HCT116 (cell line): Measurements from ENCODE around the gene TUBB4A. TPM values are rescaled to one million over a fixed set of nuclear protein-coding genes. Genes with fewer than 3 reads are reported as not detected.

ENCODE experiments used
- ATAC-seq: fragments of 200-7000 bp; cut with Tn5 transposase; 2 replicates; pipeline ENCODE4 v1.9.1; 2020; ENCODE audit warnings: mild to moderate bottlenecking, moderate library complexity
- BruUV-seq: library from RNA; stranded (reverse); fragments of 400-500 nt; replicated peaks from 2 replicates; lab custom pipeline; 2021; lab: Mats Ljungman, UMichigan
- CTCF ChIA-PET: fragments of 300-600 bp; sonication (Branson Sonifier 250); formaldehyde crosslinking; loops from one replicate; lab custom pipeline; 2021; ENCODE audit warnings: antibody characterized with exemption; lab: Charles Lee
- POLR2A ChIA-PET: fragments of 300-600, 350-600 bp; sonication (Branson Sonifier 250); formaldehyde crosslinking; loops from one replicate; lab custom pipeline; 2021; ENCODE audit warnings: antibody characterized with exemption; lab: Charles Lee
- RAD21 ChIA-PET, 2 experiments: fragments of 300-600 bp; sonication (Branson Sonifier 250); formaldehyde crosslinking; loops; one replicate each; lab custom pipeline; 2023; ENCODE audit warnings: low total read pairs in 2 of 2; ENCODE audit not compliant: uncharacterized antibody in 2 of 2, unreplicated experiment in 2 of 2, low non-redundant PET in 1 of 2; lab: Charles Lee
- DNase-seq: peaks from one replicate; pipeline ENCODE4 v3.0.0-alpha.2; 2010; ENCODE audit warnings: low read depth, low spot score
- H2AFZ ChIP-seq: fragments of 200-600 bp; shearing (Covaris generic), sonication (generic); 2 replicates; pipeline ENCODE4 v1.6.1; 2017; ENCODE audit warnings: low read depth, mixed run types, mixed read lengths, antibody characterized with exemption, low read length; ENCODE audit not compliant: poor library complexity, severe bottlenecking
- H3K27ac ChIP-seq: 2 replicates; pipeline ENCODE4 v1.5.1; 2012; ENCODE audit warnings: low read depth, low read length
- H3K27me3 ChIP-seq: fragments of 200-600 bp; sonication (generic); 2 replicates; pipeline ENCODE4 v1.6.1; 2016; ENCODE audit warnings: mixed run types, low read length, mixed read lengths; ENCODE audit not compliant: insufficient read depth
- H3K36me3 ChIP-seq, 2 experiments: fragments of 200-500 bp in 1 of 2; fragments of 200-600 bp in 1 of 2; sonication (Bioruptor generic) in 1 of 2; sonication (generic) in 1 of 2; 2 replicates each; pipeline versions ENCODE4 v1.5.1 to v1.6.1; 2014 to 2016; ENCODE audit warnings: low read length in 2 of 2, inconsistent platforms in 1 of 2, mixed read lengths in 1 of 2, mixed run types in 1 of 2; ENCODE audit not compliant: insufficient read depth in 2 of 2, control insufficient read depth in 1 of 2
- H3K4me1 ChIP-seq, 2 experiments: fragments of 200-600 bp in 1 of 2; sonication (generic) in 1 of 2; 2 replicates each; pipeline versions ENCODE4 v1.5.1 to v1.6.1; 2012 to 2017; ENCODE audit warnings: low read length in 2 of 2, inconsistent platforms in 1 of 2, mild to moderate bottlenecking in 1 of 2, mixed read lengths in 1 of 2, mixed run types in 1 of 2, moderate library complexity in 1 of 2; ENCODE audit not compliant: insufficient read depth in 2 of 2, control insufficient read depth in 1 of 2
- H3K4me2 ChIP-seq: fragments of 200-600 bp; sonication (generic); 2 replicates; pipeline ENCODE4 v1.6.1; 2017; ENCODE audit warnings: mixed run types, low read length, mixed read lengths
- H3K4me3 ChIP-seq, 2 experiments: fragments of 200-600 bp in 1 of 2; sonication (generic) in 1 of 2; replicated peaks in 1 of 2; 2 replicates each; pipeline ENCODE4 v1.5.1; 2011 to 2016; ENCODE audit warnings: low read length in 2 of 2, control low read depth in 1 of 2, low read depth in 1 of 2, mild to moderate bottlenecking in 1 of 2, mixed read lengths in 1 of 2, mixed run types in 1 of 2
- H3K79me2 ChIP-seq: fragments of 200-600 bp; sonication (generic); 2 replicates; pipeline ENCODE4 v1.6.1; 2017; ENCODE audit warnings: mild to moderate bottlenecking, mixed run types, low read length, moderate library complexity, mixed read lengths; ENCODE audit not compliant: insufficient read depth
- H3K9ac ChIP-seq: fragments of 200-600 bp; sonication (generic); 2 replicates; pipeline ENCODE4 v1.6.1; 2016; ENCODE audit warnings: low read length, mixed read lengths
- H3K9me2 ChIP-seq: fragments of 200-600 bp; sonication (generic), shearing (Covaris generic); 2 replicates; pipeline ENCODE4 v1.6.1; 2017; ENCODE audit warnings: mixed run types, mild to moderate bottlenecking, moderate library complexity; ENCODE audit not compliant: insufficient read depth
- H3K9me3 ChIP-seq, 2 experiments: fragments of 200-500 bp in 1 of 2; fragments of 200-600 bp in 1 of 2; sonication (Bioruptor generic) in 1 of 2; sonication (generic) in 1 of 2; 2 replicates each; pipeline ENCODE4 v1.6.1; 2014 to 2017; ENCODE audit warnings: low read length in 2 of 2, mixed read lengths in 2 of 2, inconsistent platforms in 1 of 2, low read depth in 1 of 2, mild to moderate bottlenecking in 1 of 2, mixed run types in 1 of 2, moderate library complexity in 1 of 2; ENCODE audit not compliant: control insufficient read depth in 1 of 2, insufficient read depth in 1 of 2
- H4K20me1 ChIP-seq: fragments of 200-600 bp; sonication (generic), shearing (Covaris generic); 2 replicates; pipeline ENCODE4 v1.6.1; 2017; ENCODE audit warnings: mixed run types, mild to moderate bottlenecking, moderate library complexity; ENCODE audit not compliant: insufficient read depth
- CBX3 ChIP-seq: IDR thresholded peaks from 2 replicates; pipeline ENCODE4 v1.6.1; 2012; ENCODE audit warnings: low read depth
- CTCF ChIP-seq, 3 experiments: fragments of 200-600 bp in 1 of 3; sonication (generic) in 1 of 3; IDR thresholded peaks in 2 of 3; conservative IDR thresholded peaks in 1 of 3; 2 replicates each; pipeline ENCODE4 v1.5.1; 2012 to 2017; ENCODE audit warnings: low read depth in 2 of 3, low read length in 2 of 3, antibody characterized with exemption in 1 of 3, borderline replicate concordance in 1 of 3, control low read depth in 1 of 3, mild to moderate bottlenecking in 1 of 3, mixed read lengths in 1 of 3, mixed run types in 1 of 3, moderate library complexity in 1 of 3; ENCODE audit not compliant: insufficient read depth in 1 of 3
- EZH2phosphoT487 ChIP-seq: fragments of 200-600 bp; IDR thresholded peaks from 2 replicates; pipeline ENCODE4 v1.6.1; 2018; ENCODE audit warnings: antibody characterized with exemption, borderline replicate concordance
- FOSL1 ChIP-seq: IDR thresholded peaks from 2 replicates; pipeline ENCODE4 v1.6.1; 2012; ENCODE audit warnings: low read depth
- MAX ChIP-seq: IDR thresholded peaks from 2 replicates; pipeline ENCODE4 v1.6.1; 2012
- RAD21 ChIP-seq: IDR thresholded peaks from 2 replicates; pipeline ENCODE4 v1.6.1; 2012; ENCODE audit warnings: low read depth, mild to moderate bottlenecking
- YY1 ChIP-seq: IDR thresholded peaks from 2 replicates; pipeline ENCODE4 v1.6.1; 2011; ENCODE audit warnings: low read length, low read depth, moderate library complexity, mild to moderate bottlenecking; ENCODE audit not compliant: insufficient replicate concordance; ENCODE audit errors: extremely low read depth
- intact Hi-C: fragments of 100-400 bp; cut with micrococcal nuclease; formaldehyde crosslinking; loops from 2 replicates; pipeline ENCODE4 v1.10.0; 2022
- total RNA-seq: library from RNA; stranded (reverse); gene quantifications from one replicate; pipeline ENCODE4 v1.2.1, GENCODE V29; 2021; ENCODE audit not compliant: unreplicated experiment

The TUBB4A gene
- total RNA-seq, 1 experiment from 2014 or later: 32.5 TPM

GRCh38 chr19:6516659-6517291 lies 14.7 kb upstream of the TUBB4A start:
- peak overlapping the region; percentile 49 for H2AFZ ChIP-seq
- BruUV-seq: TSS peak; percentile 64

More at GRCh38 chr19:6516659-6517291, 14.7 kb upstream of the TUBB4A start:
- ChIA-PET RAD21 (interaction anchor here (0.6 to 1.6 kb wide), 8 partner anchors 12 to 347 kb away, joined by 3 to 9 read pairs (median 4); partner anchors contain the start of gene SLC25A23 (in 1 of the 2)), CTCF (interaction anchor here (0.6 to 2.6 kb wide), 24 partner anchors 9 to 552 kb away, joined by 3 to 19 read pairs (median 4); partner anchors contain the start of genes GPR108, TNFSF9, TUBB4A and ZNF557), POLR2A (interaction anchor here (0.6 to 2.4 kb wide), 7 partner anchors 14 to 221 kb away, joined by 3 to 21 read pairs (median 3); partner anchors contain the start of genes GPR108, TNFSF9 and TUBB4A)
- peak overlapping the region; percentile 62 to 70 for H3K4me3 ChIP-seq
- peak overlapping the region; percentile 70 for H3K27ac ChIP-seq
- DNase-seq: peak; percentile 66
- H3K4me2 ChIP-seq: peak overlapping the region; percentile 82
- H3K79me2 ChIP-seq: no peaks in the 10 kb centered on the region
- H3K9me2 ChIP-seq: no peaks in the 10 kb centered on the region
- H3K27me3 ChIP-seq: no peaks in the 10 kb centered on the region
- H3K4me1 ChIP-seq: peaks cover 10 to 33% of the 10 kb centered on the region in 2 experiments; a peak in 3 of 4 replicates
- intact Hi-C loops: loop anchor here (1.0 to 5.0 kb wide), 5 partner anchors 117 to 347 kb away; no protein-coding TSS in a partner anchor
- H3K9ac ChIP-seq: peak overlapping the region; percentile 64
- H3K9me3 ChIP-seq: no peaks in the 10 kb centered on the region
- ATAC-seq: peak; percentile 84
- no peaks in the 10 kb centered on the region for H3K36me3 ChIP-seq
- H4K20me1 ChIP-seq: no peaks in the 10 kb centered on the region
- TF ChIP-seq CTCF (IDR thresholded peaks at IDR 0.05 in 2 of 3, conservative IDR thresholded peaks at IDR 0.05 in 1 of 3; ENCODE audit: borderline replicate concordance in 1 of 3, insufficient read depth in 1 of 3, low read depth in 2 of 3, low read length in 2 of 3) (peak; percentile 96 to 99 (median 98)), CBX3 (peak; percentile 11; the same call in 1 of the 2 replicates), RAD21 (peak; percentile 99), EZH2phosphoT487 (no peak), YY1 (peak; percentile 30), MAX (peak; percentile 10; the same call in 1 of the 2 replicates), FOSL1 (no peak)
